DMS 273 (cell line): ENCODE measurements around the gene MESP2.
A peak's percentile ranks its signal among the peaks of the same experiment; 100 is the strongest.

Source experiments
- DNase-seq: peaks from one replicate; lab custom pipeline; 2025; ENCODE audit not compliant: unreplicated experiment; lab: John Stamatoyannopoulos, UW

Gene MESP2

GRCh38 chr15:89776274-89777072, at the start of gene MESP2:
Gene MESP2 (plus strand): TSS chr15:89776332. CDS start chr15:89776358, 26 bp downstream.
- DNase-seq: peak; percentile 76

- DNase-seq: no peak
Observed at GRCh38 chr15:89728254-89728653, 47.9 kb upstream of the MESP2 start.

- no peak for DNase-seq
Observed at GRCh38 chr15:89731275-89731674, 44.9 kb upstream of the MESP2 start.

GRCh38 chr15:89732451-89733172, 43.5 kb upstream of the MESP2 start:
- no peak for DNase-seq

GRCh38 chr15:89735773-89736172, 40.4 kb upstream of the MESP2 start:
- no peak for DNase-seq

- DNase-seq: peak; percentile 78
Observed at GRCh38 chr15:89740137-89740536, 36.0 kb upstream of the MESP2 start.

GRCh38 chr15:89743011-89743410, 33.1 kb upstream of the MESP2 start:
- no peak for DNase-seq

- DNase-seq: no peak
Observed at GRCh38 chr15:89743594-89743993, 32.5 kb upstream of the MESP2 start.

- no peak for DNase-seq
Observed at GRCh38 chr15:89745131-89745530, 31.0 kb upstream of the MESP2 start.

GRCh38 chr15:89745768-89746167, 30.4 kb upstream of the MESP2 start:
- no peak for DNase-seq

GRCh38 chr15:89746386-89746780, 29.7 kb upstream of the MESP2 start:
- DNase-seq: no peak

- DNase-seq: no peak
Observed at GRCh38 chr15:89747708-89748682, 28.1 kb upstream of the MESP2 start.

GRCh38 chr15:89749054-89749453, 27.1 kb upstream of the MESP2 start:
- no peak for DNase-seq

GRCh38 chr15:89749526-89749925, 26.6 kb upstream of the MESP2 start:
- DNase-seq: no peak

- DNase-seq: peak; percentile 17
Observed at GRCh38 chr15:89749951-89750559, 26.1 kb upstream of the MESP2 start.

GRCh38 chr15:89750560-89751542, 25.3 kb upstream of the MESP2 start, which contains the start of gene MESP1:
Gene MESP1 (minus strand): TSS chr15:89751249. CDS start chr15:89751231, 18 bp downstream.
- peak; percentile 94 for DNase-seq

GRCh38 chr15:89751748-89752147, 24.4 kb upstream of the MESP2 start:
- no peak for DNase-seq

- no peak for DNase-seq
Observed at GRCh38 chr15:89753855-89754254, 22.3 kb upstream of the MESP2 start.

GRCh38 chr15:89754361-89755154, 21.6 kb upstream of the MESP2 start:
- no peak for DNase-seq
